ENCODE results near the gene POLR2F. TPM values are rescaled to one million over a fixed set of nuclear protein-coding genes. Genes with fewer than 3 reads are reported as not detected.

Gene POLR2F
- total and polyA plus RNA-seq, 9 of the 15 experiments (the other 6 are each of a cell fraction or from before 2014, with no cell fraction given) = 98.9 to 410 (median 168) TPM

DNA sequence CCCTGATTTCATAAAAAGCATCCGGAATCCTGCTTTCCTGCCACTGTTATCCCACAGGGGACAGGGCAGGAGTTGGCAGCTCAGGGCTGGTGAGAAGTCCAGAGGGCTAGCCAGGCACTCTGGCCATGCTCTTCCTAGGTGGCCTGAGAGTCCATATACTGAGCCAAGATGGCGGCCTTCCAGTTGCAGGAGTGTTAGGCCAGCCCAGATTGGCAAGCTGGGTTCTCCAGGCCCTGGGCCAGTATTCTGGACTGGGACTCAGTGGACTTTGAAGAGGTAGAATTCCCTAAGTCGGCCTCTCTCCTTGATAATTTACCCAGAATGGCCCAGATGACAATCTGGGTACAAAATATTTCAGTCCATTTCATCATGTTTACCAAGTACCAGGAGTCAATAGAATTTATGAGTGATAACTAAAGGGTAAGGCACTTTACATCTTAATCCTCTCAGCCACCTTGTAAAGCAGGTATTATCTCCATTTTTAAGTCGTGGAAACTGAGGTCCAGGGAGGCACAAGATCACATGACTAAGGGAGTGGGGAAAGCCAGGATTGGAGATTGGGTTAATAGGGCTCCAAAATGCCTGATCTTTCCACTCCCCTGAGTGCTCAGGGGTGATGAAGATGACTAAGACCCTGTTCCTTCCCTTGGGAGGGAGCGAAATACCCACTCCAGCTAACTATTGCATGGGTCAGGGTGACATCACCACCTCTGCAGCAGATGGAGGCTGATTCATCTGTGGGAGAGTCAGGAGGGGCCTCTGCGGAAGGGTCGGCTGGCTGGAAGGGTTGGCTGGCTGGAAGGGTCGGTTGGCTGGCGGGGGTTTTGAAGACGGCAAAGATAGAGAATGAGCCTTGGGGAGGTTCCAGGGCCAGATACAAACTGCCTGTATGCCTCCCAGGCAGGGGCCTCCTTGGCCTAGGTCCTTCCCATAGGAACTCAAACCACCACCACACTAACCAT lies 48.6 kb upstream of the POLR2F start (continued):
- TF ChIP-seq, protein P1, sequence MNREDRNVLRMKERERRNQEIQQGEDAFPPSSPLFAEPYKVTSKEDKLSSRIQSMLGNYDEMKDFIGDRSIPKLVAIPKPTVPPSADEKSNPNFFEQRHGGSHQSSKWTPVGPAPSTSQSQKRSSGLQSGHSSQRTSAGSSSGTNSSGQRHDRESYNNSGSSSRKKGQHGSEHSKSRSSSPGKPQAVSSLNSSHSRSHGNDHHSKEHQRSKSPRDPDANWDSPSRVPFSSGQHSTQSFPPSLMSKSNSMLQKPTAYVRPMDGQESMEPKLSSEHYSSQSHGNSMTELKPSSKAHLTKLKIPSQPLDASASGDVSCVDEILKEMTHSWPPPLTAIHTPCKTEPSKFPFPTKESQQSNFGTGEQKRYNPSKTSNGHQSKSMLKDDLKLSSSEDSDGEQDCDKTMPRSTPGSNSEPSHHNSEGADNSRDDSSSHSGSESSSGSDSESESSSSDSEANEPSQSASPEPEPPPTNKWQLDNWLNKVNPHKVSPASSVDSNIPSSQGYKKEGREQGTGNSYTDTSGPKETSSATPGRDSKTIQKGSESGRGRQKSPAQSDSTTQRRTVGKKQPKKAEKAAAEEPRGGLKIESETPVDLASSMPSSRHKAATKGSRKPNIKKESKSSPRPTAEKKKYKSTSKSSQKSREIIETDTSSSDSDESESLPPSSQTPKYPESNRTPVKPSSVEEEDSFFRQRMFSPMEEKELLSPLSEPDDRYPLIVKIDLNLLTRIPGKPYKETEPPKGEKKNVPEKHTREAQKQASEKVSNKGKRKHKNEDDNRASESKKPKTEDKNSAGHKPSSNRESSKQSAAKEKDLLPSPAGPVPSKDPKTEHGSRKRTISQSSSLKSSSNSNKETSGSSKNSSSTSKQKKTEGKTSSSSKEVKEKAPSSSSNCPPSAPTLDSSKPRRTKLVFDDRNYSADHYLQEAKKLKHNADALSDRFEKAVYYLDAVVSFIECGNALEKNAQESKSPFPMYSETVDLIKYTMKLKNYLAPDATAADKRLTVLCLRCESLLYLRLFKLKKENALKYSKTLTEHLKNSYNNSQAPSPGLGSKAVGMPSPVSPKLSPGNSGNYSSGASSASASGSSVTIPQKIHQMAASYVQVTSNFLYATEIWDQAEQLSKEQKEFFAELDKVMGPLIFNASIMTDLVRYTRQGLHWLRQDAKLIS (CRISPR knock-in tag; IDR thresholded peaks at IDR 0.05) = no peak
- TF ChIP-seq SLC30A9 (CRISPR knock-in tag; IDR thresholded peaks at IDR 0.05) = no peak
- no peak for TF ChIP-seq KAT8 (IDR thresholded peaks at IDR 0.05; ENCODE audit: low read depth)
- no peak for TF ChIP-seq KLF6 (CRISPR knock-in tag; IDR thresholded peaks at IDR 0.05; ENCODE audit: borderline replicate concordance)
- no peak for TF ChIP-seq MCM5 (IDR thresholded peaks at IDR 0.05; ENCODE audit: low read depth)
- TF ChIP-seq NR3C1 (CRISPR knock-in tag; IDR thresholded peaks at IDR 0.05) = no peak
- TF ChIP-seq, protein P2, sequence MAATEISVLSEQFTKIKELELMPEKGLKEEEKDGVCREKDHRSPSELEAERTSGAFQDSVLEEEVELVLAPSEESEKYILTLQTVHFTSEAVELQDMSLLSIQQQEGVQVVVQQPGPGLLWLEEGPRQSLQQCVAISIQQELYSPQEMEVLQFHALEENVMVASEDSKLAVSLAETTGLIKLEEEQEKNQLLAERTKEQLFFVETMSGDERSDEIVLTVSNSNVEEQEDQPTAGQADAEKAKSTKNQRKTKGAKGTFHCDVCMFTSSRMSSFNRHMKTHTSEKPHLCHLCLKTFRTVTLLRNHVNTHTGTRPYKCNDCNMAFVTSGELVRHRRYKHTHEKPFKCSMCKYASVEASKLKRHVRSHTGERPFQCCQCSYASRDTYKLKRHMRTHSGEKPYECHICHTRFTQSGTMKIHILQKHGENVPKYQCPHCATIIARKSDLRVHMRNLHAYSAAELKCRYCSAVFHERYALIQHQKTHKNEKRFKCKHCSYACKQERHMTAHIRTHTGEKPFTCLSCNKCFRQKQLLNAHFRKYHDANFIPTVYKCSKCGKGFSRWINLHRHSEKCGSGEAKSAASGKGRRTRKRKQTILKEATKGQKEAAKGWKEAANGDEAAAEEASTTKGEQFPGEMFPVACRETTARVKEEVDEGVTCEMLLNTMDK (IDR thresholded peaks at IDR 0.05; ENCODE audit: borderline replicate concordance, insufficient read depth, low read depth, low read length, poor library complexity, severe bottlenecking) = no peak
- no peak for TF ChIP-seq RBBP5 (IDR thresholded peaks at IDR 0.05; ENCODE audit: borderline replicate concordance, insufficient read depth, low read length, poor library complexity, severe bottlenecking)
- no peak; the same call in 1 of the 2 replicates for TF ChIP-seq ZNF239 (CRISPR knock-in tag; IDR thresholded peaks at IDR 0.05)
- peak; percentile 18; the same call in 1 of the 2 replicates for TF ChIP-seq SOX6 (IDR thresholded peaks at IDR 0.05)
- no peak for TF ChIP-seq SMC3 (conservative IDR thresholded peaks at IDR 0.05; ENCODE audit: insufficient read depth, low read depth, low read length)
- no peak for TF ChIP-seq SRF (CRISPR knock-in tag; IDR thresholded peaks at IDR 0.05)
- TF ChIP-seq C11orf30 (IDR thresholded peaks at IDR 0.05; ENCODE audit: low read depth) = peak; percentile 49; the same call in 1 of the 2 replicates
- peak; percentile 50 for TF ChIP-seq TAF9B (IDR thresholded peaks at IDR 0.05; ENCODE audit: partially characterized antibody)
- peak; percentile 41; the same call in 1 of the 2 replicates for TF ChIP-seq SUPT5H (IDR thresholded peaks at IDR 0.05)
- no peak for TF ChIP-seq MAFK (IDR thresholded peaks at IDR 0.05; ENCODE audit: low read length)
- TF ChIP-seq ZEB2 (IDR thresholded peaks at IDR 0.05) = peak; percentile 72; the same call in 1 of the 2 replicates
- TF ChIP-seq, protein P3, sequence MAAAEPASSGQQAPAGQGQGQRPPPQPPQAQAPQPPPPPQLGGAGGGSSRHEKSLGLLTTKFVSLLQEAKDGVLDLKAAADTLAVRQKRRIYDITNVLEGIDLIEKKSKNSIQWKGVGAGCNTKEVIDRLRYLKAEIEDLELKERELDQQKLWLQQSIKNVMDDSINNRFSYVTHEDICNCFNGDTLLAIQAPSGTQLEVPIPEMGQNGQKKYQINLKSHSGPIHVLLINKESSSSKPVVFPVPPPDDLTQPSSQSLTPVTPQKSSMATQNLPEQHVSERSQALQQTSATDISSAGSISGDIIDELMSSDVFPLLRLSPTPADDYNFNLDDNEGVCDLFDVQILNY (CRISPR knock-in tag; IDR thresholded peaks at IDR 0.05) = no peak
- no peak for TF ChIP-seq NR2F6 (CRISPR knock-in tag; IDR thresholded peaks at IDR 0.05)
- TF ChIP-seq ZNF41 (CRISPR knock-in tag; conservative IDR thresholded peaks at IDR 0.05) = no peak
- no peak for TF ChIP-seq PCBP1 (IDR thresholded peaks at IDR 0.05; ENCODE audit: low read depth, low read length, poor library complexity, severe bottlenecking)
